HG02588 (cell line): ENCODE measurements around the gene COL6A2.

ENCODE experiments used
- ATAC-seq: cut with Tn5 transposase; IDR thresholded peaks from one replicate; pipeline ENCODE4 v1.9.1; 2021; ENCODE audit warnings: mild to moderate bottlenecking, moderate library complexity; ENCODE audit not compliant: unreplicated experiment

The COL6A2 gene

DNA sequence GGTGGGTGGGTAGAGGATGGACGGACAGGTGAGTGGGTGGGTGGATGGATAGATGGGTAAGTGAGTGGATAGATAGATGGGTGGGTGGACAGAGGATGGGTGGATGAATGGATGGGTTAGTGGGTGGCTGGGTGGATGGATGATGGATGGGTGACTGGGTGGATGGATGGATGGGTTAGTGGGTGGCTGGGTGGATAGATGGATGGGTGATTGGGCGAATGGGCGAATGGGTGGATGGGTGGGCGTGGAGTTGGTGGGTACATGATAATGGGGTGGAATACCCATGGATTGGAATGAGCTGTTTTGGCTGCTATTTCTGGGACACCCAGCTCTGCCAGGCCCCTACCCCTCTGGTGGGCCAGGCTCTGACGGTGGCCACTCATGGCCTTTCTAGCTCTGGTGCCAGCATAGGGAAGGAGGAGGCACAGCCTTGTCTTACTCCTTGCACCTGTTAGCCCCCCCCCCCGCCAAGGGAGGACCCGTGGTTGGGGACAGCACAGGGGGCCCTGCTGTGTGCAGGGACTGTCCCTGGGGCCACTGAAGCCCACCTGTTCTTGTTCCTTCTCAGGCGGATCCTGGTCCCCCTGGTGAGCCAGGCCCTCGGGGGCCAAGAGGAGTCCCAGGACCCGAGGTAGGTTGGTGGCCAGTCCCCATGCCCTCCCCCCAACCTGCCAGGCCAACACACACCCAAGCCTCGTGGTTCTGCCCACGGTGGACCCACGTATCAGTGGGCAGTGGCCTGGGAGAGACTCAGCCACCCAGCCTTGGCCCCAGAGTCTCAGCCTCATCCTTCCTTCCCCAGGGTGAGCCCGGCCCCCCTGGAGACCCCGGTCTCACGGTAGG is 26.4 kb downstream of the COL6A2 start:
- no peak for ATAC-seq

- no peak for ATAC-seq
Observed at GRCh38 chr21:46124926-46125845, 27.3 kb downstream of the COL6A2 start.

- ATAC-seq: no peak
Observed at GRCh38 chr21:46125846-46126301, 28.0 kb downstream of the COL6A2 start.

DNA sequence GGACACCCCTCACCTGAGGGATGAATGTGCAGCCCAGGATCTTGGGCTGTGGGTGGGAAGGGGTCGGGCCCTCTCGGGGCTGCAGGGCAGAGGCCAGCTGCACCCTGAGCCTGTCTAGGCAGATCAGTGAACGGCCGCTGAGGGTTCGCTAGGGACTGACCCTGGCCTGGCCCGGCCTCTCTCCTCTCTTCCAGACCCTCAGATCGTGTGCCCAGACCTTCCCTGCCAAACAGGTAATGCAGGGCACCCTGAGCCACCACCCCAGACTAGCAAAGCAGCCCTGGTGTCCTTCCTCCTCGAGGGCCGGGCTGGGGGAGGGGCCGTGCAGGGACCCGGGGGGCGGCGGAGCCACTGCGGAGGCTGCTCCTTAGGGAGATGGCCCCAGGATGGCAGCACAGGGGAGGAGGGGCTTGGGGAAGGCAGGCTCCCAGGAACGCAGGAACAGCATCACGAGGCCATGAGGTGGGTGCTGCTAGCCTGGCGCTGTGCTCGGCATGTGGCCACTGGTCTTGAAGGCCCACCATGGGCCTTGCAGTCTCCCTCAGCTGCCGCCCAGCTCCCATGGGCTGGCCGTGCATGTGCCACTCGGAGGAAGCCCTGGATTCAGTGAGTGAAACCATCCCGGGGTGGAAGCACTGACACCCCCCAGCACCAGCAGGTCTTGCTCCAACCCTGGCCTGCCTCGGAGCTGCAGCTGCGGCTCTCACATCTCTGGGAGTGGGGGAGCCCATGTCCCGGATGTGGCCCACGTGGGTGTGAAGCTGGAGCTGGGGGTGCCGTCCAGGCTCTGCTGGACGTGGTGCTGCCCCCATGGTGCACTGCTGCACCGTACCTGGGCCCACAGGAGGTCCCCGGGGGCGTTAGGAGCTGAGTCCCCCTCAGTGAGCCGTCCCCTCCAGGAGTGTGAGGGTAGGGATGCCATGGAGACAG is 28.7 kb downstream of the COL6A2 start:
- no peak for ATAC-seq

DNA sequence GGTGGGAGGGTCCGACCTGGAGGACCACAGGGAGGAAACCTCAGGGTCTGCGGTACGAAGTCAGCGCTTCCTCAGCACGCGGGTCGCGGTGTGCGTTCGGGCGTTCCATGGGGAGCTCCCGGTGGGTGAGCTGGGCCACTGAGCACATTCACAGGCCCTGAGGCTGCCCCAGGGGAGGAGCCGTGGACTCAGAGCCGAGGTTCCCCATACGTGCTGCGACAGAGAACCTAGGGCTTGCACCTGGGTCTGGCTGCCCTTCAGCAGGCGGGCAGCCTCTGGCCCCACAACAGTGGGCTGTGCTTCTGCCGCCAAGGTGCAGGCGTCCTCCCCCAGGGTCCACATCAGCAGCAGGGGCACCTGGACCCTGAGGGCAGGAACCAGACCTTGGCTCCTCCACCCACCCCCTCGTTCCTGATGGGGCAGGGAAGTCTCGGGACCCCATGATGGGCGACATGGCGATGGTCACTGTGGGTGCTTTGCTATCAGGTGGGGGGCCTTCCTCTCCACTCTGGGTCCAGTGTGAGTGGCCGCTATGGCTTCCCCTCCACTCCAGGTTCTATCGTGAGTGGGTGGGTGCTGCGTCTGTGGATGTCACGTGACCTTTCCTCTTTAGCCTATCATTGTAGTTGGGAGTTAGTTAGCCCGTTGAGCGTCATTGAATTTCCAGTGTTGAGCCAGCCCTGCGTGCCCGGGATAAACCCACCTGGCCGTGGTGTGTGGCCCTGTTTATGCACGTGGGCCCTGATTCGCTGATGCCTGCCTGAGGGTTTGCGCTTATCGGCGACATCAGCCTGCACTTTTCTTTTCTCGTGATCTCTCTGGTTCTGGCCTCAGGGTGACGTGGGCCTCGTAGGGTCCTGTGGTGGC is 29.6 kb downstream of the COL6A2 start:
- ATAC-seq: no peak

GRCh38 chr21:46128106-46128932 is 30.4 kb downstream of the COL6A2 start:
- no peak for ATAC-seq

GRCh38 chr21:46128933-46129571 is 31.1 kb downstream of the COL6A2 start:
- no peak for ATAC-seq

GRCh38 chr21:46129846-46130651 is 32.1 kb downstream of the COL6A2 start:
- no peak for ATAC-seq

GRCh38 chr21:46130831-46131587 is 33.1 kb downstream of the COL6A2 start:
- ATAC-seq: no peak

DNA sequence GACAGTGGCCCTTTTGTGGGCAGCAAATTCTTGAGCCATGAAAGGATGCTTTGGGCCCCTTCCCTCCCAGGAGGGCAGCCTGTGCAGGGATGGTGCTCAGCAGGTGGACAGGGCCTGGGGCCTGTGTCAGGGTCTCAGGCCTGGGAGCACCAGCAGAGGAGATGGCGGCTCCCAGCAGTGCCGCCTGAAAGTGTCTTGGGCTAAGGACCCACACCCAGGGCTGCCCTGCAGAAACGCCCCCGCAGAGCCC is 33.6 kb downstream of the COL6A2 start:
- ATAC-seq: no peak

DNA sequence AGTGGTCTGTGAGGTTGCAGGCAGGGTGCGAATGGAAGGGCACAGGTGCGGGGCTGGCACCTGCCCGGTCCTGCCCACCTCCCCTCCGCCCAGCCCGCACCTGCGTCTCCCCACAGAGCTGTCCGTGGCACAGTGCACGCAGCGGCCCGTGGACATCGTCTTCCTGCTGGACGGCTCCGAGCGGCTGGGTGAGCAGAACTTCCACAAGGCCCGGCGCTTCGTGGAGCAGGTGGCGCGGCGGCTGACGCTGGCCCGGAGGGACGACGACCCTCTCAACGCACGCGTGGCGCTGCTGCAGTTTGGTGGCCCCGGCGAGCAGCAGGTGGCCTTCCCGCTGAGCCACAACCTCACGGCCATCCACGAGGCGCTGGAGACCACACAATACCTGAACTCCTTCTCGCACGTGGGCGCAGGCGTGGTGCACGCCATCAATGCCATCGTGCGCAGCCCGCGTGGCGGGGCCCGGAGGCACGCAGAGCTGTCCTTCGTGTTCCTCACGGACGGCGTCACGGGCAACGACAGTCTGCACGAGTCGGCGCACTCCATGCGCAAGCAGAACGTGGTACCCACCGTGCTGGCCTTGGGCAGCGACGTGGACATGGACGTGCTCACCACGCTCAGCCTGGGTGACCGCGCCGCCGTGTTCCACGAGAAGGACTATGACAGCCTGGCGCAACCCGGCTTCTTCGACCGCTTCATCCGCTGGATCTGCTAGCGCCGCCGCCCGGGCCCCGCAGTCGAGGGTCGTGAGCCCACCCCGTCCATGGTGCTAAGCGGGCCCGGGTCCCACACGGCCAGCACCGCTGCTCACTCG is 34.1 kb downstream of the COL6A2 start:
- no peak for ATAC-seq

- no peak for ATAC-seq
Observed at GRCh38 chr21:46135782-46136395, 38.0 kb downstream of the COL6A2 start.

- no peak for ATAC-seq
Observed at GRCh38 chr21:46136739-46137349, 38.9 kb downstream of the COL6A2 start.

DNA sequence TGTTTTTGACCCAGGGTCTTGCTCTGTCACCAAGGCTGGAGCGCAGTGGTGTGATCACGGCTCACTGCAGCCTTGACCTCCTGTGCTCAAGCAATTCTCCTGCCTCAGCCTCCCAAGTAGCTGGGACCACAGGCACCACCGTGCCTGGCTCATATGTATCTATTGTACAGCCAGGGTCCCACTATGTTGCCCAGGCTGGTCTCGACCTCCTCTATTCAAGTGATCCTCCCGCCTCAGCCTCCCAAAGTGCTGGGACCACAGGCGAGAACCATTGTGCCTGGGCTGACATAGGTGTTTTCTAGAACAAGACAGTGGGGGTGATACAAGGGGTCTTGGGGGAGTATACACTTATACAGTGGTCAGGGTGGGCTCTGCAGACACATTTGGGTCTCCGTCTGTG is 40.0 kb downstream of the COL6A2 start:
- ATAC-seq: no peak

GRCh38 chr21:46138383-46138970 is 40.6 kb downstream of the COL6A2 start:
- ATAC-seq: no peak
